SK-N-SH (cell line): ENCODE data around the gene HPCAL1. TPM values are rescaled to one million over a fixed set of nuclear protein-coding genes. Genes with fewer than 3 reads are reported as not detected.
"Not testable (repeated sequence)": the region's sequence is repeated elsewhere in the genome, so short reads cannot be mapped to it uniquely, and the experiment has no call there.

ENCODE experiments used
- CTCF ChIA-PET: fragments of 300-600, 350-600 bp; formaldehyde crosslinking; extraction: SDS; loops from one replicate; lab custom pipeline; 2021; lab: Yijun Ruan, JAX
- POLR2A ChIA-PET: fragments of 350-600 bp; sonication (Branson Sonifier 250); formaldehyde crosslinking; extraction: SDS; loops from one replicate; lab custom pipeline; 2020; ENCODE audit warnings: antibody characterized with exemption, inconsistent platforms; lab: Yijun Ruan, JAX
- DNase-seq: peaks from one replicate; pipeline ENCODE4 v3.0.0; 2012
- H2AFZ ChIP-seq: fragments of 200-600 bp; sonication (generic); 2 replicates; pipeline ENCODE4 v1.8.1; 2016; ENCODE audit warnings: antibody characterized with exemption, mild to moderate bottlenecking, low read depth
- H3F3A ChIP-seq: fragments of 200-600 bp; sonication (generic); replicated peaks from 2 replicates; pipeline ENCODE3; 2016; ENCODE audit warnings: antibody characterized with exemption, mild to moderate bottlenecking; ENCODE audit not compliant: insufficient read depth
- H3K27ac ChIP-seq, 2 experiments: fragments of 200-500 bp in 1 of 2; fragments of 200-600 bp in 1 of 2; sonication (Bioruptor generic) in 1 of 2; sonication (generic), shearing (Covaris generic) in 1 of 2; 2 replicates each; pipeline versions ENCODE4 v1.5.1 to v1.6.1; 2014 to 2016; ENCODE audit warnings: low read depth in 2 of 2, inconsistent platforms in 1 of 2, low read length in 1 of 2, mild to moderate bottlenecking in 1 of 2, mixed read lengths in 1 of 2
- H3K27me3 ChIP-seq: fragments of 200-600 bp; sonication (generic), shearing (Covaris generic); 2 replicates; pipeline ENCODE4 v1.6.1; 2016; ENCODE audit warnings: mixed run types; ENCODE audit not compliant: insufficient read depth
- H3K36me3 ChIP-seq, 2 experiments: fragments of 200-500 bp in 1 of 2; fragments of 200-600 bp in 1 of 2; sonication (Bioruptor generic) in 1 of 2; sonication (generic) in 1 of 2; replicated peaks in 1 of 2; 2 replicates each; pipeline versions ENCODE3 to v1.5.1; 2014 to 2016; ENCODE audit warnings: low read length in 1 of 2, mild to moderate bottlenecking in 1 of 2; ENCODE audit not compliant: insufficient read depth in 2 of 2, control insufficient read depth in 1 of 2
- H3K4me1 ChIP-seq, 2 experiments: fragments of 200-500 bp in 1 of 2; fragments of 200-600 bp in 1 of 2; sonication (Bioruptor generic) in 1 of 2; sonication (generic), shearing (Covaris generic) in 1 of 2; 2 replicates each; pipeline versions ENCODE4 v1.5.1 to v1.6.1; 2014 to 2016; ENCODE audit warnings: low read depth in 1 of 2, low read length in 1 of 2, mixed run types in 1 of 2; ENCODE audit not compliant: insufficient read depth in 2 of 2, control insufficient read depth in 1 of 2
- H3K4me2 ChIP-seq: fragments of 200-600 bp; sonication (generic), shearing (Covaris generic); 2 replicates; pipeline ENCODE4 v1.6.1; 2017; ENCODE audit warnings: mixed run types
- H3K4me3 ChIP-seq, 2 experiments: fragments of 200-500 bp in 1 of 2; fragments of 200-600 bp in 1 of 2; sonication (Bioruptor generic) in 1 of 2; sonication (generic), shearing (Covaris generic) in 1 of 2; 2 replicates each; pipeline versions ENCODE4 v1.5.1 to v1.8.1; 2014 to 2016; ENCODE audit warnings: low read depth in 2 of 2, inconsistent platforms in 1 of 2, low read length in 1 of 2, mild to moderate bottlenecking in 1 of 2, mixed read lengths in 1 of 2, moderate library complexity in 1 of 2
- H3K79me2 ChIP-seq: fragments of 200-600 bp; sonication (generic); 2 replicates; pipeline ENCODE4 v1.8.1; 2017; ENCODE audit warnings: mild to moderate bottlenecking; ENCODE audit not compliant: insufficient read depth
- H3K9ac ChIP-seq: fragments of 200-600 bp; sonication (generic); 2 replicates; pipeline ENCODE4 v1.6.1; 2017; ENCODE audit warnings: mixed run types
- H3K9me2 ChIP-seq: fragments of 200-600 bp; sonication (generic); 2 replicates; pipeline ENCODE4 v1.6.1; 2017; ENCODE audit warnings: mixed run types
- H3K9me3 ChIP-seq: fragments of 200-600 bp; sonication (generic); 2 replicates; pipeline ENCODE4 v1.6.1; 2017; ENCODE audit warnings: mixed run types, mild to moderate bottlenecking, moderate library complexity
- H4K20me1 ChIP-seq: fragments of 200-600 bp; sonication (generic); 2 replicates; pipeline ENCODE4 v1.6.1; 2017; ENCODE audit warnings: mild to moderate bottlenecking, mixed run types; ENCODE audit not compliant: insufficient read depth
- EP300 ChIP-seq, 2 experiments: IDR thresholded peaks; 2 replicates each; pipeline versions ENCODE4 v1.4.0 to v1.6.1; 2012; ENCODE audit warnings: borderline replicate concordance in 1 of 2, low read depth in 1 of 2, low read length in 1 of 2
- FOXJ3 ChIP-seq: sonication (generic); formaldehyde crosslinking; IDR thresholded peaks from 2 replicates; pipeline ENCODE4 v1.5.1; 2020; ENCODE audit warnings: mild to moderate bottlenecking, missing genetic modification reagents
- FOXM1 ChIP-seq: IDR thresholded peaks from 2 replicates; pipeline ENCODE4 v1.4.0; 2012; ENCODE audit warnings: low read depth, mild to moderate bottlenecking
- GABPA ChIP-seq: IDR thresholded peaks from 2 replicates; pipeline ENCODE4 v1.4.0; 2012; ENCODE audit warnings: low read depth, mild to moderate bottlenecking
- MXI1 ChIP-seq: IDR thresholded peaks from 2 replicates; pipeline ENCODE4 v1.6.1; 2012; ENCODE audit warnings: mild to moderate bottlenecking, low read depth, low read length, improper control_type of control experiment
- NRF1 ChIP-seq: IDR thresholded peaks from 2 replicates; pipeline ENCODE4 v1.6.1; 2012; ENCODE audit warnings: low read depth, mild to moderate bottlenecking, low read length
- POLR2AphosphoS5 ChIP-seq: IDR thresholded peaks from 2 replicates; pipeline ENCODE4 v1.6.1; 2012; ENCODE audit warnings: low read depth, low read length
- RFX5 ChIP-seq: IDR thresholded peaks from 2 replicates; pipeline ENCODE4 v1.6.1; 2012; ENCODE audit warnings: mild to moderate bottlenecking, improper control_type of control experiment, low read length
- WGBS: methylation state at CpG from one replicate; pipeline ENCODE4 v1.1.6; 2017; ENCODE audit warnings: low lambda C conversion rate; 5-methylcytosine and 5-hydroxymethylcytosine counted together
- polyA plus RNA-seq, 3 experiments: library from polyadenylated mRNA; depleted of rRNA; stranded (reverse); fragments of >200 nt; gene quantifications; 2 replicates each; pipeline ENCODE4 v1.2.3, GENCODE V29; 2012
- TF ChIP-seq, protein P1 (sequence below): fragments of 200-600 bp; sonication (generic); IDR thresholded peaks from 2 replicates; pipeline ENCODE4 v1.6.1; 2017; ENCODE audit warnings: antibody characterized with exemption, mild to moderate bottlenecking, moderate library complexity
- TF ChIP-seq, protein P2 (sequence below): IDR thresholded peaks from 2 replicates; pipeline ENCODE4; 2012
- TF ChIP-seq, protein P3 (sequence below): IDR thresholded peaks from 2 replicates; pipeline ENCODE4 v1.4.0; 2012; ENCODE audit warnings: low read depth, borderline replicate concordance
- TF ChIP-seq, protein P4 (sequence below): IDR thresholded peaks from 2 replicates; pipeline ENCODE4 v1.4.0; 2012; ENCODE audit warnings: low read depth, borderline replicate concordance

The HPCAL1 gene
- polyA plus RNA-seq, 1 of the 3 experiments (the other 2 are of a cell fraction): 77.0 TPM

DNA sequence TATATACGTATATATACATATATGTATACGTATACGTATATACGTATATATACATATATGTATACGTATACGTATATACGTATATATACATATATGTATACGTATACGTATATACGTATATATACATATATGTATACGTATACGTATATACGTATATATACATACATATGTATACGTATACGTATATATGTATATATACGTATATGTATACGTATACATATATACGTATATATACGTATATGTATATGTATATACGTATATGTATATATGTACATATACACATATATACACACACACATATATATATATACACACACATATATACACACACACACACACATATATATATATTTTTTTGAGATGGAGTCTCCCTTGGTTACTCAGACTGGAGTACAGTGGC lies 11.3 kb upstream of the HPCAL1 start:
- H3K36me3 ChIP-seq, POLR2A ChIA-PET, H3K79me2 ChIP-seq, H3K4me3 ChIP-seq, DNase-seq, H3K9me3 ChIP-seq, H3K4me2 ChIP-seq, H3K9ac ChIP-seq, H3K9me2 ChIP-seq, H4K20me1 ChIP-seq, H3F3A ChIP-seq, H3K27me3 ChIP-seq, H3K27ac ChIP-seq, H2AFZ ChIP-seq: not testable (repeated sequence)
- WGBS: 89% methylated on average over 20 of the region's 20 CpGs
- CTCF ChIA-PET: interaction anchor here (3.7 kb wide), 1 partner anchor 12 kb away, joined by 11 read pairs; the partner anchor contains the start of gene HPCAL1
- peaks cover 6 to 29% of the 10 kb centered on the region in 2 experiments; a peak in 3 of 4 replicates for H3K4me1 ChIP-seq

DNA sequence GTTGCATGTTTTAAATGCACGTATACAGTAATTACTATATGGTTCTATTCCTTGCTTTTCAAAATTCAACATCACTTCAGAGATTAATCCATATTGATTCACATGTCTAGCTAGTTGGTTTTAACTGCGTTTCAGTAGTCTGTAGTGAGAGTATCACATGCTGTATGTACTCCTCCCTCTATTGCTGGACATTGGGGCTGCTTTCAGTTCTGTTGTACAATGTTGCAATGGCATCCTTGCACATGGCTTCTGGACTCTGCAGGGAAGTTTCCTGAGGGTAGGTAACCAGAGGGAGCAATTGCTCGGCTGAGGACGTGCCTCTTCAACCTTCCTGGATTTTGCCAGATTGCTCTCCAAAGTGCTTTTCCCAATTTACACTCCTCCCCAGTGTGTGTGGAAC lies 10.7 kb upstream of the HPCAL1 start:
- H4K20me1 ChIP-seq: no peaks in the 10 kb centered on the region
- DNase-seq: no peak
- CTCF ChIA-PET: interaction anchor here (3.7 kb wide), 1 partner anchor 11 kb away, joined by 11 read pairs; the partner anchor contains the start of gene HPCAL1
- H3F3A ChIP-seq: peaks cover 7% of the 10 kb centered on the region
- no peaks in the 10 kb centered on the region for H3K27me3 ChIP-seq
- H3K9me3 ChIP-seq: no peaks in the 10 kb centered on the region
- H3K9me2 ChIP-seq: no peaks in the 10 kb centered on the region
- WGBS: 89% methylated on average over 4 of the region's 4 CpGs
- H3K27ac ChIP-seq: no peak overlapping the region
- H3K4me2 ChIP-seq: no peak overlapping the region
- TF ChIP-seq MXI1: no peak
- TF ChIP-seq GABPA: no peak
- TF ChIP-seq, all 33 proteins: peak for 0
- Histone ChIP-seq H3K36me3 (no peaks in the 10 kb centered on the region), H3K9ac (no peak overlapping the region), H2AFZ (no peak overlapping the region), H3K4me3 (no peak overlapping the region), H3K79me2 (no peaks in the 10 kb centered on the region), H3K4me1 (peaks cover 6 to 22% of the 10 kb centered on the region in 2 experiments; a peak in 2 of 4 replicates)
- POLR2A ChIA-PET: no interaction called here

DNA sequence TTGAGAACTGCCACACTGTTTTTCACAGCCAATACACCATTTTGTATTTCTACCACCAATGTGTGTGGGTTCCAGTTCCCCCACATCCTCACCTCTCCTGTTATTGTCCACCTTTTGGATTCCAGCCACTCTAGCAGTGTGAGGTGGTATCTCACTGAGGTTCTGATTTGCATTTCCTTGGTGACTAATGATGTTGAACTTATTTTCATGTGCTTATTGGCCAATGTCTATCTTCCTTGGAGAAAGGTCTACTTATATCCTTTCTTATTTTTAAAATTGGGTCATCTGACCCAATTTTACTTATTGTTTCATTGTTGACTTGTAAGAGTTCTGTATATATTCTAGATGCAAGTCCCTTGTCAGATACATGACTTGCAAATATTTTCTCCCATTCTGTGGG lies 9.1 kb upstream of the HPCAL1 start:
- no peaks in the 10 kb centered on the region for H3K36me3 ChIP-seq
- H3K9ac ChIP-seq: no peak overlapping the region
- H4K20me1 ChIP-seq: no peaks in the 10 kb centered on the region
- H3K9me3 ChIP-seq: no peaks in the 10 kb centered on the region
- H3K4me2 ChIP-seq: no peak overlapping the region
- H2AFZ ChIP-seq: no peak overlapping the region
- peaks cover 16 to 28% of the 10 kb centered on the region in 2 experiments for H3K4me1 ChIP-seq
- POLR2A ChIA-PET: no interaction called here
- peaks cover 10% of the 10 kb centered on the region for H3F3A ChIP-seq
- CTCF ChIA-PET: interaction anchor here (0.8 to 3.7 kb wide), 3 partner anchors 10 to 169 kb away, joined by 3 to 11 read pairs (median 5); partner anchors contain the start of gene HPCAL1
- no peak overlapping the region for H3K4me3 ChIP-seq
- H3K79me2 ChIP-seq: no peaks in the 10 kb centered on the region
- no peak for DNase-seq
- no peaks in the 10 kb centered on the region for H3K9me2 ChIP-seq
- TF ChIP-seq MXI1: no peak
- no peak for TF ChIP-seq NRF1
- TF ChIP-seq, protein P1, sequence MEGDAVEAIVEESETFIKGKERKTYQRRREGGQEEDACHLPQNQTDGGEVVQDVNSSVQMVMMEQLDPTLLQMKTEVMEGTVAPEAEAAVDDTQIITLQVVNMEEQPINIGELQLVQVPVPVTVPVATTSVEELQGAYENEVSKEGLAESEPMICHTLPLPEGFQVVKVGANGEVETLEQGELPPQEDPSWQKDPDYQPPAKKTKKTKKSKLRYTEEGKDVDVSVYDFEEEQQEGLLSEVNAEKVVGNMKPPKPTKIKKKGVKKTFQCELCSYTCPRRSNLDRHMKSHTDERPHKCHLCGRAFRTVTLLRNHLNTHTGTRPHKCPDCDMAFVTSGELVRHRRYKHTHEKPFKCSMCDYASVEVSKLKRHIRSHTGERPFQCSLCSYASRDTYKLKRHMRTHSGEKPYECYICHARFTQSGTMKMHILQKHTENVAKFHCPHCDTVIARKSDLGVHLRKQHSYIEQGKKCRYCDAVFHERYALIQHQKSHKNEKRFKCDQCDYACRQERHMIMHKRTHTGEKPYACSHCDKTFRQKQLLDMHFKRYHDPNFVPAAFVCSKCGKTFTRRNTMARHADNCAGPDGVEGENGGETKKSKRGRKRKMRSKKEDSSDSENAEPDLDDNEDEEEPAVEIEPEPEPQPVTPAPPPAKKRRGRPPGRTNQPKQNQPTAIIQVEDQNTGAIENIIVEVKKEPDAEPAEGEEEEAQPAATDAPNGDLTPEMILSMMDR: no peak
- TF ChIP-seq EP300 (IDR thresholded peaks at IDR 0.05; ENCODE audit: borderline replicate concordance in 1 of 2, low read depth in 1 of 2, low read length in 1 of 2): no peak
- no peak for TF ChIP-seq POLR2AphosphoS5
- no peak for TF ChIP-seq FOXJ3
- TF ChIP-seq FOXM1: no peak
- TF ChIP-seq, protein P2, sequence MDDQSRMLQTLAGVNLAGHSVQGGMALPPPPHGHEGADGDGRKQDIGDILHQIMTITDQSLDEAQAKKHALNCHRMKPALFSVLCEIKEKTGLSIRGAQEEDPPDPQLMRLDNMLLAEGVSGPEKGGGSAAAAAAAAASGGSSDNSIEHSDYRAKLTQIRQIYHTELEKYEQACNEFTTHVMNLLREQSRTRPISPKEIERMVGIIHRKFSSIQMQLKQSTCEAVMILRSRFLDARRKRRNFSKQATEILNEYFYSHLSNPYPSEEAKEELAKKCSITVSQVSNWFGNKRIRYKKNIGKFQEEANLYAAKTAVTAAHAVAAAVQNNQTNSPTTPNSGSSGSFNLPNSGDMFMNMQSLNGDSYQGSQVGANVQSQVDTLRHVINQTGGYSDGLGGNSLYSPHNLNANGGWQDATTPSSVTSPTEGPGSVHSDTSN: no peak
- no peak for TF ChIP-seq RFX5
- TF ChIP-seq, protein P3, sequence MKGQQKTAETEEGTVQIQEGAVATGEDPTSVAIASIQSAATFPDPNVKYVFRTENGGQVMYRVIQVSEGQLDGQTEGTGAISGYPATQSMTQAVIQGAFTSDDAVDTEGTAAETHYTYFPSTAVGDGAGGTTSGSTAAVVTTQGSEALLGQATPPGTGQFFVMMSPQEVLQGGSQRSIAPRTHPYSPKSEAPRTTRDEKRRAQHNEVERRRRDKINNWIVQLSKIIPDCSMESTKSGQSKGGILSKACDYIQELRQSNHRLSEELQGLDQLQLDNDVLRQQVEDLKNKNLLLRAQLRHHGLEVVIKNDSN: no peak
- TF ChIP-seq, protein P4, sequence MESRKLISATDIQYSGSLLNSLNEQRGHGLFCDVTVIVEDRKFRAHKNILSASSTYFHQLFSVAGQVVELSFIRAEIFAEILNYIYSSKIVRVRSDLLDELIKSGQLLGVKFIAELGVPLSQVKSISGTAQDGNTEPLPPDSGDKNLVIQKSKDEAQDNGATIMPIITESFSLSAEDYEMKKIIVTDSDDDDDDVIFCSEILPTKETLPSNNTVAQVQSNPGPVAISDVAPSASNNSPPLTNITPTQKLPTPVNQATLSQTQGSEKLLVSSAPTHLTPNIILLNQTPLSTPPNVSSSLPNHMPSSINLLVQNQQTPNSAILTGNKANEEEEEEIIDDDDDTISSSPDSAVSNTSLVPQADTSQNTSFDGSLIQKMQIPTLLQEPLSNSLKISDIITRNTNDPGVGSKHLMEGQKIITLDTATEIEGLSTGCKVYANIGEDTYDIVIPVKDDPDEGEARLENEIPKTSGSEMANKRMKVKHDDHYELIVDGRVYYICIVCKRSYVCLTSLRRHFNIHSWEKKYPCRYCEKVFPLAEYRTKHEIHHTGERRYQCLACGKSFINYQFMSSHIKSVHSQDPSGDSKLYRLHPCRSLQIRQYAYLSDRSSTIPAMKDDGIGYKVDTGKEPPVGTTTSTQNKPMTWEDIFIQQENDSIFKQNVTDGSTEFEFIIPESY: no peak
- no peaks in the 10 kb centered on the region for H3K27me3 ChIP-seq
- H3K27ac ChIP-seq: no peak overlapping the region
